ENCODE data around the gene MYL7. TPM values are rescaled to one million over a fixed set of nuclear protein-coding genes. Genes with fewer than 3 reads are reported as not detected.

MYL7 gene
- total and polyA plus RNA-seq, 2 of the 13 experiments (the other 11 are each of a cell fraction or from before 2014, with no cell fraction given): 1.8 TPM; not detected in 1

- peak; percentile 20; the same call in 1 of the 2 replicates for TF ChIP-seq PHF8 (CRISPR knock-in tag; IDR thresholded peaks at IDR 0.05)
- no peak for TF ChIP-seq PAF1 (CRISPR knock-in tag; IDR thresholded peaks at IDR 0.05)
- peak; percentile 10; the same call in 1 of the 2 replicates for TF ChIP-seq FOXP4 (CRISPR knock-in tag; IDR thresholded peaks at IDR 0.05)
- TF ChIP-seq SMAD9 (CRISPR knock-in tag; IDR thresholded peaks at IDR 0.05): no peak
- no peak for TF ChIP-seq KDM4B (CRISPR knock-in tag; IDR thresholded peaks at IDR 0.05)
- TF ChIP-seq PATZ1 (CRISPR knock-in tag; IDR thresholded peaks at IDR 0.05): peak; percentile 50; the same call in 1 of the 2 replicates
- peak; percentile 38; the same call in 1 of the 2 replicates for TF ChIP-seq ZBTB7B (CRISPR knock-in tag; IDR thresholded peaks at IDR 0.05)
- TF ChIP-seq, protein P1, sequence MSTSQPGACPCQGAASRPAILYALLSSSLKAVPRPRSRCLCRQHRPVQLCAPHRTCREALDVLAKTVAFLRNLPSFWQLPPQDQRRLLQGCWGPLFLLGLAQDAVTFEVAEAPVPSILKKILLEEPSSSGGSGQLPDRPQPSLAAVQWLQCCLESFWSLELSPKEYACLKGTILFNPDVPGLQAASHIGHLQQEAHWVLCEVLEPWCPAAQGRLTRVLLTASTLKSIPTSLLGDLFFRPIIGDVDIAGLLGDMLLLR (CRISPR knock-in tag; IDR thresholded peaks at IDR 0.05): 0 out of 2 replicates have a peak, but pooled peaks have one; percentile 36
- TF ChIP-seq GATAD2A (CRISPR knock-in tag; IDR thresholded peaks at IDR 0.05): 0 out of 2 replicates have a peak, but pooled peaks have one; percentile 9
- TF ChIP-seq SAP130 (CRISPR knock-in tag; IDR thresholded peaks at IDR 0.05; ENCODE audit: low read depth): peak; percentile 66
- no peak for TF ChIP-seq ZFP41 (CRISPR knock-in tag; IDR thresholded peaks at IDR 0.05; ENCODE audit: borderline replicate concordance)
- TF ChIP-seq ETV5 (CRISPR knock-in tag; IDR thresholded peaks at IDR 0.05; ENCODE audit: borderline replicate concordance): peak; percentile 63; the same call in 1 of the 2 replicates
- TF ChIP-seq, protein P2, sequence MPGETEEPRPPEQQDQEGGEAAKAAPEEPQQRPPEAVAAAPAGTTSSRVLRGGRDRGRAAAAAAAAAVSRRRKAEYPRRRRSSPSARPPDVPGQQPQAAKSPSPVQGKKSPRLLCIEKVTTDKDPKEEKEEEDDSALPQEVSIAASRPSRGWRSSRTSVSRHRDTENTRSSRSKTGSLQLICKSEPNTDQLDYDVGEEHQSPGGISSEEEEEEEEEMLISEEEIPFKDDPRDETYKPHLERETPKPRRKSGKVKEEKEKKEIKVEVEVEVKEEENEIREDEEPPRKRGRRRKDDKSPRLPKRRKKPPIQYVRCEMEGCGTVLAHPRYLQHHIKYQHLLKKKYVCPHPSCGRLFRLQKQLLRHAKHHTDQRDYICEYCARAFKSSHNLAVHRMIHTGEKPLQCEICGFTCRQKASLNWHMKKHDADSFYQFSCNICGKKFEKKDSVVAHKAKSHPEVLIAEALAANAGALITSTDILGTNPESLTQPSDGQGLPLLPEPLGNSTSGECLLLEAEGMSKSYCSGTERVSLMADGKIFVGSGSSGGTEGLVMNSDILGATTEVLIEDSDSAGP (CRISPR knock-in tag; IDR thresholded peaks at IDR 0.05; ENCODE audit: borderline replicate concordance): 0 out of 2 replicates have a peak, but pooled peaks have one; percentile 36
- peak in 1 of 2 experiments; percentile 50; a peak in 1 of 4 replicates for TF ChIP-seq POLR2A (IDR thresholded peaks at IDR 0.05; ENCODE audit: insufficient read depth in 1 of 2, low read depth in 2 of 2, low read length in 2 of 2)
- TF ChIP-seq SOX6 (IDR thresholded peaks at IDR 0.05): no peak
- TF ChIP-seq SOX6 (CRISPR knock-in tag; IDR thresholded peaks at IDR 0.05): peak; percentile 34; the same call in 1 of the 2 replicates
- TF ChIP-seq FOXK1 (CRISPR knock-in tag; IDR thresholded peaks at IDR 0.05; ENCODE audit: borderline replicate concordance, low read depth): 0 out of 2 replicates have a peak, but pooled peaks have one; percentile 4
- TF ChIP-seq JUND (CRISPR knock-in tag; IDR thresholded peaks at IDR 0.05): no peak
- TF ChIP-seq ZNF710 (CRISPR knock-in tag; IDR thresholded peaks at IDR 0.05; ENCODE audit: borderline replicate concordance): 0 out of 2 replicates have a peak, but pooled peaks have one; percentile 29
- TF ChIP-seq TARDBP (CRISPR knock-in tag; IDR thresholded peaks at IDR 0.05): no peak
- peak; percentile 39; the same call in 1 of the 2 replicates for TF ChIP-seq DRAP1 (CRISPR knock-in tag; IDR thresholded peaks at IDR 0.05)
Measured at GRCh38 chr7:44100458-44101302, 40.5 kb downstream of the MYL7 start (continued).
